Thoracic aorta (tissue), 2 donors: Measurements from ENCODE around the gene JUN. TPM values are rescaled to one million over a fixed set of nuclear protein-coding genes. Genes with fewer than 3 reads are reported as not detected.

Experiments used
- ATAC-seq: fragments of 150-250 bp; one replicate; pipeline ENCODE4 v1.8.0; 2017; ENCODE audit warnings: low read depth; ENCODE audit not compliant: insufficient number of reproducible peaks, low FRiP score
- DNase-seq: peaks from one replicate; pipeline ENCODE4 v3.0.0-alpha.2; 2020; ENCODE audit warnings: low spot score
- H3K27ac ChIP-seq, 2 donors: fragments of 200-600 bp; sonication (generic); 1 replicate in 1 of 2; 2 replicates in 1 of 2; pipeline ENCODE4 v1.5.1; 2016; ENCODE audit warnings: mild to moderate bottlenecking in 2 of 2, moderate library complexity in 2 of 2
- H3K27me3 ChIP-seq: fragments of 200-600 bp; sonication (generic); replicated peaks from 2 replicates; pipeline ENCODE4 v1.6.0; 2016; ENCODE audit warnings: mild to moderate bottlenecking; ENCODE audit not compliant: insufficient read depth
- H3K36me3 ChIP-seq: fragments of 200-600 bp; sonication (generic); one replicate; pipeline ENCODE4 v1.5.1; 2016
- H3K4me1 ChIP-seq, 2 donors: fragments of 200-600 bp; sonication (generic); 1 replicate in 1 of 2; 2 replicates in 1 of 2; pipeline versions ENCODE4 v1.5.1 to v1.6.0; 2016; ENCODE audit warnings: low read depth in 2 of 2, mild to moderate bottlenecking in 1 of 2; ENCODE audit not compliant: control insufficient read depth in 1 of 2
- H3K4me3 ChIP-seq: fragments of 200-600 bp; sonication (generic); 2 replicates; pipeline ENCODE4 v1.5.1; 2016; ENCODE audit warnings: mild to moderate bottlenecking
- H3K9me3 ChIP-seq: fragments of 200-600 bp; sonication (generic); 2 replicates; pipeline ENCODE4 v1.5.1; 2016
- CTCF ChIP-seq: fragments of 200-600 bp; sonication (generic); IDR thresholded peaks from one replicate; pipeline ENCODE4 v1.5.1; 2019; ENCODE audit warnings: antibody characterized with exemption
- total RNA-seq, 2 donors: library from RNA; depleted of rRNA; stranded (reverse); fragments of >200 nt; gene quantifications; one replicate each; pipeline versions ENCODE4 v1.1.0 to v1.2.3, GENCODE V29; 2016

JUN gene
- total RNA-seq, 2 donors from 2014 or later = 132 to 396 TPM

GRCh38 chr1:58762806-58763205 is 21.0 kb downstream of the JUN start:
- H3K27me3 ChIP-seq = no peaks in the 10 kb centered on the region
- ATAC-seq (no peak), DNase-seq (no peak)
- H3K9me3 ChIP-seq = no peaks in the 10 kb centered on the region
- no peaks in the 10 kb centered on the region for H3K36me3 ChIP-seq
- H3K27ac ChIP-seq = no peak overlapping the region
- H3K4me3 ChIP-seq = no peak overlapping the region
- no peak for TF ChIP-seq CTCF
- H3K4me1 ChIP-seq = peaks cover 0 to 8% of the 10 kb centered on the region in 2 donors

- DNase-seq (peak; percentile 68), ATAC-seq (peak; percentile 99)
- H3K36me3 ChIP-seq = no peaks in the 10 kb centered on the region
- peak overlapping the region; percentile 0 for H3K4me3 ChIP-seq
- H3K27me3 ChIP-seq = no peaks in the 10 kb centered on the region
- peak overlapping the region; percentile 58 to 75 for H3K27ac ChIP-seq
- H3K4me1 ChIP-seq = peaks cover 7 to 32% of the 10 kb centered on the region in 2 donors
- no peak for TF ChIP-seq CTCF
- H3K9me3 ChIP-seq = no peaks in the 10 kb centered on the region
Measured at GRCh38 chr1:58755468-58755872, 28.4 kb downstream of the JUN start.

- no peaks in the 10 kb centered on the region for H3K9me3 ChIP-seq
- H3K4me3 ChIP-seq = peak overlapping the region; percentile 0
- TF ChIP-seq CTCF = no peak
- H3K36me3 ChIP-seq = no peaks in the 10 kb centered on the region
- DNase-seq (no peak), ATAC-seq (no peak)
- peak overlapping the region; percentile 58 to 75 for H3K27ac ChIP-seq
- peaks cover 7 to 32% of the 10 kb centered on the region in 2 donors for H3K4me1 ChIP-seq
- no peaks in the 10 kb centered on the region for H3K27me3 ChIP-seq
Measured at GRCh38 chr1:58754683-58755467, 29.0 kb downstream of the JUN start.

GRCh38 chr1:58754073-58754613 is 29.7 kb downstream of the JUN start:
- H3K36me3 ChIP-seq = no peaks in the 10 kb centered on the region
- H3K27ac ChIP-seq = peak overlapping the region; percentile 58 to 75
- DNase-seq (no peak), ATAC-seq (no peak)
- peaks cover 7 to 32% of the 10 kb centered on the region in 2 donors for H3K4me1 ChIP-seq
- no peak for TF ChIP-seq CTCF
- no peaks in the 10 kb centered on the region for H3K9me3 ChIP-seq
- H3K4me3 ChIP-seq = no peak overlapping the region
- no peaks in the 10 kb centered on the region for H3K27me3 ChIP-seq

GRCh38 chr1:58753431-58753866 is 30.4 kb downstream of the JUN start:
- H3K27me3 ChIP-seq = no peaks in the 10 kb centered on the region
- peak overlapping the region in 1 of 2 donors; percentile 58 for H3K27ac ChIP-seq
- no peak for DNase-seq
- no peaks in the 10 kb centered on the region for H3K9me3 ChIP-seq
- no peaks in the 10 kb centered on the region for H3K36me3 ChIP-seq
- no peak for ATAC-seq
- no peak for TF ChIP-seq CTCF
- H3K4me1 ChIP-seq = peaks cover 7 to 32% of the 10 kb centered on the region in 2 donors
- H3K4me3 ChIP-seq = no peak overlapping the region
